Mammary epithelial cell (primary cell): ENCODE data around the gene KRTAP9-1.

Source experiments
- CTCF ChIP-seq, 2 donors: IDR thresholded peaks in 1 of 2; conservative IDR thresholded peaks in 1 of 2; 2 replicates each; pipeline ENCODE4 v1.5.1; 2011 to 2012; ENCODE audit warnings: inconsistent platforms in 2 of 2, low read length in 2 of 2, mild to moderate bottlenecking in 2 of 2, control low read depth in 1 of 2, low read depth in 1 of 2; ENCODE audit not compliant: insufficient read depth in 1 of 2; ENCODE audit errors: extremely low read depth in 1 of 2
- EZH2 ChIP-seq: IDR thresholded peaks from 2 replicates; pipeline ENCODE4 v1.6.1; 2012; ENCODE audit warnings: low read length, inconsistent platforms, borderline replicate concordance

- TF ChIP-seq CTCF (conservative IDR thresholded peaks at IDR 0.05 in 1 of 2, IDR thresholded peaks at IDR 0.05 in 1 of 2; ENCODE audit: extremely low read depth in 1 of 2, insufficient read depth in 1 of 2, low read depth in 1 of 2, low read length in 2 of 2) (no peak), EZH2 (no peak)
These were observed 11.9 kb upstream of the KRTAP9-1 start, which contains the start of gene KRTAP4-2 for GRCh38 chr17:41177727-41178271.
